K562 (cell line): ENCODE measurements around the gene EML3. TPM values are rescaled to one million over a fixed set of nuclear protein-coding genes. Genes with fewer than 3 reads are reported as not detected.

Source experiments
- ATAC-seq: fragments of 200-7000 bp; cut with Tn5 transposase; 3 replicates; pipeline ENCODE4 v1.9.1; 2020; ENCODE audit warnings: moderate library complexity
- BruUV-seq: library from RNA; stranded (reverse); fragments of 400-500 nt; replicated peaks from 2 replicates; lab custom pipeline; 2021; lab: Mats Ljungman, UMichigan
- CTCF ChIA-PET: fragments of 300-600 bp; formaldehyde crosslinking; extraction: SDS; loops from one replicate; lab custom pipeline; 2021; ENCODE audit warnings: low intra/inter-chr PET ratio; lab: Yijun Ruan, JAX
- POLR2A ChIA-PET: fragments of 300-600, 350-650 bp; sonication (Branson Sonifier 250); formaldehyde crosslinking; extraction: SDS; loops from one replicate; lab custom pipeline; 2021; ENCODE audit warnings: antibody characterized with exemption, inconsistent platforms; lab: Yijun Ruan, JAX
- DNase-seq, 4 experiments: peaks; one replicate each; pipeline versions ENCODE4 v3.0.0 to v3.0.0-alpha.2; 2011 to 2018; ENCODE audit warnings: low spot score in 3 of 4, mixed read lengths in 3 of 4; ENCODE audit errors: extremely low read depth in 1 of 4
- FAIRE-seq: peaks from 2 replicates; lab custom pipeline; 2011; peaks lifted over from hg19 to GRCh38; lab: Jason Lieb, UNC
- H2AFZ ChIP-seq: 2 replicates; pipeline ENCODE4 v1.6.0; 2011; ENCODE audit warnings: low read depth, low read length, control low read depth, inconsistent platforms
- H3K27ac ChIP-seq: fragments of 200-600 bp; 3 replicates; pipeline ENCODE4 v1.8.0; 2011; ENCODE audit warnings: low read depth, mild to moderate bottlenecking, control low read depth, inconsistent platforms, low read length, moderate library complexity, mixed read lengths; ENCODE audit errors: extremely low read depth
- H3K27me3 ChIP-seq, 2 experiments: fragments of 300-600 bp in 1 of 2; 2 replicates in 1 of 2; 3 replicates in 1 of 2; pipeline versions ENCODE4 v1.6.0 to v1.8.0; 2011; ENCODE audit warnings: inconsistent platforms in 2 of 2, low read length in 2 of 2, mild to moderate bottlenecking in 1 of 2, mixed read lengths in 1 of 2, moderate library complexity in 1 of 2; ENCODE audit not compliant: control insufficient read depth in 2 of 2, insufficient read depth in 2 of 2
- H3K36me3 ChIP-seq: fragments of 300-600 bp; 3 replicates; pipeline ENCODE4 v1.8.0; 2011; ENCODE audit warnings: mild to moderate bottlenecking, low read length, inconsistent platforms; ENCODE audit not compliant: control insufficient read depth, insufficient read depth
- H3K4me1 ChIP-seq, 2 experiments: fragments of 200-600 bp in 1 of 2; replicated peaks in 1 of 2; 2 replicates in 1 of 2; 3 replicates in 1 of 2; pipeline versions ENCODE4 v1.5.1 to v1.8.0; 2011; ENCODE audit warnings: inconsistent platforms in 2 of 2, low read length in 2 of 2, mild to moderate bottlenecking in 1 of 2, mixed read lengths in 1 of 2, moderate library complexity in 1 of 2; ENCODE audit not compliant: control insufficient read depth in 2 of 2, insufficient read depth in 2 of 2
- H3K4me2 ChIP-seq: 2 replicates; pipeline ENCODE4 v1.6.1; 2011; ENCODE audit warnings: low read length, control low read depth, inconsistent platforms, mixed read lengths; ENCODE audit not compliant: insufficient read depth
- H3K4me3 ChIP-seq: fragments of 200-600 bp; sonication (generic), shearing (Covaris generic); 2 replicates; pipeline ENCODE4 v1.5.1; 2016; ENCODE audit warnings: control low read depth, inconsistent platforms
- H3K79me2 ChIP-seq: fragments of 200-600 bp; 3 replicates; pipeline ENCODE4 v1.8.0; 2011; ENCODE audit warnings: low read length, inconsistent platforms; ENCODE audit not compliant: control insufficient read depth, insufficient read depth
- H3K9ac ChIP-seq, 2 experiments: 2 replicates each; pipeline versions ENCODE4 v1.6.0 to v1.6.1; 2011; ENCODE audit warnings: low read depth in 2 of 2, low read length in 2 of 2, control low read depth in 1 of 2, inconsistent platforms in 1 of 2, mild to moderate bottlenecking in 1 of 2, mixed read lengths in 1 of 2; ENCODE audit not compliant: insufficient read depth in 1 of 2
- H3K9me1 ChIP-seq: one replicate; pipeline ENCODE4 v1.6.0; 2011; ENCODE audit warnings: inconsistent platforms, mild to moderate bottlenecking, low read length, moderate library complexity; ENCODE audit not compliant: control insufficient read depth, insufficient read depth
- H3K9me3 ChIP-seq: replicated peaks from 2 replicates; pipeline ENCODE4 v1.5.1; 2011; ENCODE audit warnings: low read depth, low read length, inconsistent platforms; ENCODE audit not compliant: control insufficient read depth, insufficient read depth
- H4K20me1 ChIP-seq: replicated peaks from 2 replicates; pipeline ENCODE4 v1.6.1; 2011; ENCODE audit warnings: low read length, inconsistent platforms, mixed read lengths; ENCODE audit not compliant: control insufficient read depth, insufficient read depth
- ARID1B ChIP-seq: fragments of 450-650 bp; IDR thresholded peaks from 2 replicates; pipeline ENCODE4 v1.6.1; 2016; ENCODE audit warnings: antibody characterized with exemption, mild to moderate bottlenecking, inconsistent platforms
- BRF1 ChIP-seq: IDR thresholded peaks from 3 replicates; pipeline ENCODE4 v1.6.1; 2011; ENCODE audit warnings: borderline replicate concordance, mild to moderate bottlenecking; ENCODE audit not compliant: insufficient read length; ENCODE audit errors: extremely low read depth
- C11orf30 ChIP-seq: fragments of 450-650 bp; IDR thresholded peaks from 2 replicates; pipeline ENCODE4 v1.6.1; 2016; ENCODE audit warnings: low read depth, mild to moderate bottlenecking
- GTF2A2 ChIP-seq: IDR thresholded peaks from 2 replicates; pipeline ENCODE4 v1.6.1; 2016; ENCODE audit warnings: mild to moderate bottlenecking, missing genetic modification characterization, missing compliant biosample characterization
- MEIS2 ChIP-seq: fragments of 450-650 bp; IDR thresholded peaks from 2 replicates; pipeline ENCODE4 v1.6.1; 2014; ENCODE audit warnings: mild to moderate bottlenecking; ENCODE audit not compliant: partially characterized antibody
- NELFE ChIP-seq: IDR thresholded peaks from 2 replicates; pipeline ENCODE4 v1.6.1; 2011; ENCODE audit warnings: mild to moderate bottlenecking; ENCODE audit not compliant: insufficient read depth, insufficient read length
- NFIC ChIP-seq: fragments of 450-650 bp; IDR thresholded peaks from 2 replicates; pipeline ENCODE4 v1.6.1; 2017; ENCODE audit warnings: mild to moderate bottlenecking, inconsistent platforms
- RHOXF2B ChIP-seq: fragments of 250-450 bp; sonication (Bioruptor Pico); conservative IDR thresholded peaks from 2 replicates; pipeline ENCODE4 v1.5.1; 2021
- SIN3B ChIP-seq: fragments of 450-650 bp; IDR thresholded peaks from 2 replicates; pipeline ENCODE4 v1.6.1; 2017; ENCODE audit warnings: low read depth, mild to moderate bottlenecking, moderate library complexity
- SRSF1 ChIP-seq: fragments of 200-400 bp; formaldehyde crosslinking; IDR thresholded peaks from 2 replicates; pipeline ENCODE4 v1.6.1; 2017; ENCODE audit warnings: mild to moderate bottlenecking, low read depth, low read length, moderate library complexity
- ZBTB7A ChIP-seq: IDR thresholded peaks from 2 replicates; pipeline ENCODE4 v1.6.1; 2011; ENCODE audit warnings: low read depth, mild to moderate bottlenecking, low read length, moderate library complexity, borderline replicate concordance; ENCODE audit not compliant: control insufficient read depth
- ZKSCAN3 ChIP-seq: fragments of 250-450 bp; sonication (Bioruptor Pico); IDR thresholded peaks from 2 replicates; pipeline ENCODE4 v1.4.0; 2020
- ZNF764 ChIP-seq: fragments of 250-450 bp; sonication (Bioruptor Pico); IDR thresholded peaks from 2 replicates; pipeline ENCODE4 v1.4.0; 2020; ENCODE audit warnings: low read depth, mild to moderate bottlenecking, moderate library complexity
- WGBS: fragments of 100-300 bp; shearing (Covaris generic); methylation state at CpG from one replicate; pipeline ENCODE4 v1.1.6; 2016; ENCODE audit warnings: low coverage, mixed read lengths; ENCODE audit not compliant: insufficient coverage; ENCODE audit errors: missing lambda C conversion rate; 5-methylcytosine and 5-hydroxymethylcytosine counted together
- in situ Hi-C: fragments of 300-500 bp; cut with MboI; formaldehyde crosslinking; loops from 4 replicates; pipeline ENCODE4 v1.15.0; 2018; ENCODE audit warnings: inconsistent platforms, mixed read lengths
- intact Hi-C: fragments of 100-400 bp; cut with micrococcal nuclease; formaldehyde crosslinking; loops from 2 replicates; pipeline ENCODE4 v1.14.2; 2022
- polyA plus RNA-seq, 8 experiments: library from polyadenylated mRNA; depleted of rRNA in 4 of 8; stranded (reverse) in 5 of 8; unstranded in 3 of 8; fragments of >200 nt; fragmentation: Nextera tagmentation in 2 of 8; fragmentation: Illumina TruSeq in 1 of 8; extraction: Ambion mirVana in 2 of 8; extraction: Trizol in 1 of 8; gene quantifications; 2 replicates each; pipeline versions ENCODE4 v1.2.1 to v1.2.3, GENCODE V29; 2011 to 2014; ENCODE audit warnings: inconsistent platforms in 1 of 8, missing spikeins in 1 of 8
- total RNA-seq, 7 experiments: library from RNA; depleted of rRNA in 6 of 7; stranded (reverse); fragments of >200 nt in 6 of 7; fragmentation: Illumina TruSeq in 2 of 7; extraction: Trizol in 2 of 7; gene quantifications; 2 replicates each; pipeline versions ENCODE4 v1.2.1 to v1.2.3, GENCODE V29; 2011 to 2021; ENCODE audit warnings: low replicate concordance in 1 of 7
- TF ChIP-seq, protein P1 (sequence below): fragments of 450-650 bp; IDR thresholded peaks from 2 replicates; pipeline ENCODE4 v1.6.1; 2016

EML3 gene
- total and polyA plus RNA-seq, 9 of the 15 experiments (the other 6 are each of a cell fraction or from before 2014, with no cell fraction given): 0.32 to 90.5 (median 26.4) TPM

DNA sequence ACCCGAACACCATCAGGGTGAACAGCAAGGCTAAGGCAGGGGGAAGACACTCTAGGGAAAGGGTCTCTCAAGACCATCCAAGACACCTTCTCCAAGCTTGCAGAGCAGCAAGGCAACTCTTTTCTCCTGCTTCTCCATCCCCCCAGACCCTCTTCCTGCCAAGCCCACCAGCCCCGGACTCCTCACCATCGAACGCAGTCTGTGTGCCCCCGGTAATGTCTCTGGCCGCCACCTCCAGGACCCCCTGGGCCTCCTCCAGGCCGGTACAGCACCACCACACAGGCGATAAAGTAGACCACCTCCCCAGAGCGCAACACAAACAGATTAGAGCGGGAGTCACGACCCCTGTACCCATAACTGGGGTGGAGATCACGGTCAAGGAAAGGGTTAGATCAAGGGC, 3.8 kb downstream of the EML3 start:
- TF ChIP-seq ZBTB7A (0 out of 2 replicates have a peak, but pooled peaks have one; percentile 16), ZNF764 (CRISPR knock-in tag) (no peak)
- TF ChIP-seq, all 486 proteins: peak for 1
- Histone ChIP-seq H3K4me1 (peaks cover 15 to 56% of the 10 kb centered on the region in 2 experiments), H3K4me2 (no peak overlapping the region), H4K20me1 (no peaks in the 10 kb centered on the region), H3K9ac (peak overlapping the region in 1 of 2 experiments; percentile 66; a peak in 1 of 4 replicates), H3K36me3 (peaks cover 66% of the 10 kb centered on the region; the same call in 2 of the 3 replicates), H3K9me3 (no peaks in the 10 kb centered on the region), H3K9me1 (no peaks in the 10 kb centered on the region), H2AFZ (no peak overlapping the region), H3K79me2 (peaks cover 25% of the 10 kb centered on the region), H3K27me3 (no peaks in the 10 kb centered on the region), H3K27ac (no peak overlapping the region), H3K4me3 (no peak overlapping the region)
- no peak for ATAC-seq
- in situ Hi-C loops: no loop called here
- no TSS peak for BruUV-seq
- no peak for FAIRE-seq
- intact Hi-C loops: no loop called here
- no peak for DNase-seq
- POLR2A ChIA-PET: interaction anchor here (0.5 to 2.0 kb wide), 4 partner anchors 13 to 116 kb away, joined by 3 to 6 read pairs (median 4); partner anchors contain the start of genes B3GAT3 and TUT1
- CTCF ChIA-PET: interaction anchor here (1.6 kb wide), 1 partner anchor 10 kb away, joined by 3 read pairs; no protein-coding TSS in a partner anchor
- 91% methylated on average over 12 of the region's 12 CpGs for WGBS

DNA sequence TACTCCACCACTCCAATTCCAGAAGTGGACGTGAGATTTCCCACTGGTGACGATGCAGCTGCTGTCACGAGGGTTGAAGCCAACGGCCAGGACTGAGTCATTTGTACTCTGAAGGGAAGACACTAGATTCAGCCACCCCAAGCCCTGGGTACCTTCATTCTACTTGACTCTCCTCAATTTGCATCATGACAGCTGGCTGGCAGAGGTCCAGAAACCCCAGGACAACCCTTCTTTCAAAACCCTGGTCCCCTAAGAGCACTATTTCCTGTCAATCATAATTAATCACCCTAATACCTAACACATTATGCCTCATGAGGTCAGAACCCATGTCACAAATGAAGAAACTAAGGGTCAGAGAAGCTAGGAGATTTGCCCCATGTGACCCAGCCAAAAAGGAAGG, 4.9 kb downstream of the EML3 start:
- ATAC-seq (no peak), DNase-seq (peak in 1 of 4 experiments; percentile 44), FAIRE-seq (peak; percentile 44)
- Histone ChIP-seq H3K9ac (peak overlapping the region in 1 of 2 experiments; percentile 45; a peak in 1 of 4 replicates), H3K4me1 (peaks cover 15 to 51% of the 10 kb centered on the region in 2 experiments), H3K36me3 (peaks cover 77% of the 10 kb centered on the region; the same call in 2 of the 3 replicates), H3K27ac (no peak overlapping the region), H3K79me2 (peaks cover 27% of the 10 kb centered on the region), H4K20me1 (no peaks in the 10 kb centered on the region), H3K27me3 (no peaks in the 10 kb centered on the region), H3K4me3 (no peak overlapping the region), H3K9me1 (no peaks in the 10 kb centered on the region), H2AFZ (no peak overlapping the region), H3K9me3 (no peaks in the 10 kb centered on the region), H3K4me2 (no peak overlapping the region)
- no TSS peak for BruUV-seq
- intact Hi-C loops: no loop called here
- in situ Hi-C loops: no loop called here
- ChIA-PET CTCF (interaction anchor here (1.6 kb wide), 1 partner anchor 9 kb away, joined by 3 read pairs; no protein-coding TSS in a partner anchor), POLR2A (interaction anchor here (1.4 to 2.0 kb wide), 2 partner anchors 13 to 15 kb away, joined by 4 to 5 read pairs; no protein-coding TSS in a partner anchor)
- 46% methylated on average over 4 of the region's 4 CpGs for WGBS
- TF ChIP-seq C11orf30: no peak
- no peak for TF ChIP-seq SIN3B
- TF ChIP-seq GTF2A2: no peak
- TF ChIP-seq ARID1B: no peak
- TF ChIP-seq SRSF1: no peak
- TF ChIP-seq RHOXF2B (CRISPR knock-in tag): no peak
- peak; percentile 78 for TF ChIP-seq NFIC
- TF ChIP-seq BRF1: no peak
- TF ChIP-seq, protein P1, sequence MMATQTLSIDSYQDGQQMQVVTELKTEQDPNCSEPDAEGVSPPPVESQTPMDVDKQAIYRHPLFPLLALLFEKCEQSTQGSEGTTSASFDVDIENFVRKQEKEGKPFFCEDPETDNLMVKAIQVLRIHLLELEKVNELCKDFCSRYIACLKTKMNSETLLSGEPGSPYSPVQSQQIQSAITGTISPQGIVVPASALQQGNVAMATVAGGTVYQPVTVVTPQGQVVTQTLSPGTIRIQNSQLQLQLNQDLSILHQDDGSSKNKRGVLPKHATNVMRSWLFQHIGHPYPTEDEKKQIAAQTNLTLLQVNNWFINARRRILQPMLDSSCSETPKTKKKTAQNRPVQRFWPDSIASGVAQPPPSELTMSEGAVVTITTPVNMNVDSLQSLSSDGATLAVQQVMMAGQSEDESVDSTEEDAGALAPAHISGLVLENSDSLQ: peak; percentile 54
- no peak for TF ChIP-seq NELFE
- no peak for TF ChIP-seq ZKSCAN3 (CRISPR knock-in tag)
- peak; percentile 50 for TF ChIP-seq MEIS2
